Measurements from ENCODE around the gene NRG3. TPM values are rescaled to one million over a fixed set of nuclear protein-coding genes. Genes with fewer than 3 reads are reported as not detected.

NRG3 gene
- total and polyA plus RNA-seq, 2 donors (not counting 1 experiment from before 2014, with no cell fraction given), result not detected

- Histone ChIP-seq H3K4me1 (ENCODE audit: control insufficient read depth, extremely low read depth, insufficient read depth, low read length) (no peaks in the 10 kb centered on the region), H3K9me3 (ENCODE audit: control insufficient read depth, insufficient read depth, low read depth, low read length) (no peaks in the 10 kb centered on the region), H3K4me3 (replicated peaks in 1 of 4; ENCODE audit: control extremely low read depth in 1 of 4, insufficient read depth in 1 of 4, low read depth in 3 of 4, low read length in 4 of 4) (no peak overlapping the region), H3K9ac (ENCODE audit: insufficient read depth, low read length) (no peak overlapping the region), H3K27me3 (ENCODE audit: control insufficient read depth, insufficient read depth, low read length) (no peaks in the 10 kb centered on the region), H2AFZ (ENCODE audit: low read length) (no peak overlapping the region), H3K36me3 (ENCODE audit: control insufficient read depth, insufficient read depth, low read length) (no peaks in the 10 kb centered on the region), H4K20me1 (ENCODE audit: control insufficient read depth, extremely low read depth, insufficient read depth, low read length) (no peaks in the 10 kb centered on the region), H3K79me2 (ENCODE audit: control insufficient read depth, insufficient read depth, low read length) (no peaks in the 10 kb centered on the region), H3K4me2 (ENCODE audit: extremely low read depth, insufficient read depth, low read length) (no peak overlapping the region), H3K27ac (ENCODE audit: insufficient read depth, low read length) (no peak overlapping the region)
- DNase-seq (ENCODE audit: low read depth in 2 of 2), result no peak
- TF ChIP-seq CTCF (conservative IDR thresholded peaks at IDR 0.05 in 1 of 2, IDR thresholded peaks at IDR 0.05 in 1 of 2; ENCODE audit: low read depth in 1 of 2, low read length in 2 of 2) (no peak), EZH2 (IDR thresholded peaks at IDR 0.05; ENCODE audit: low read length, missing control alignments) (no peak)
These were observed 669.4 kb downstream of the NRG3 start for GRCh38 chr10:82544377-82544776.

GRCh38 chr10:82551506-82551905 lies 676.5 kb downstream of the NRG3 start:
- no peaks in the 10 kb centered on the region for H3K36me3 ChIP-seq (ENCODE audit: control insufficient read depth, insufficient read depth, low read length)
- TF ChIP-seq EZH2 (IDR thresholded peaks at IDR 0.05; ENCODE audit: low read length, missing control alignments), result no peak
- no peak for TF ChIP-seq CTCF (conservative IDR thresholded peaks at IDR 0.05 in 1 of 2, IDR thresholded peaks at IDR 0.05 in 1 of 2; ENCODE audit: low read depth in 1 of 2, low read length in 2 of 2)
- no peaks in the 10 kb centered on the region for H4K20me1 ChIP-seq (ENCODE audit: control insufficient read depth, extremely low read depth, insufficient read depth, low read length)
- no peak overlapping the region for H3K4me3 ChIP-seq (replicated peaks in 1 of 4; ENCODE audit: control extremely low read depth in 1 of 4, insufficient read depth in 1 of 4, low read depth in 3 of 4, low read length in 4 of 4)
- H3K4me2 ChIP-seq (ENCODE audit: extremely low read depth, insufficient read depth, low read length), result no peak overlapping the region
- H3K4me1 ChIP-seq (ENCODE audit: control insufficient read depth, extremely low read depth, insufficient read depth, low read length), result no peaks in the 10 kb centered on the region
- no peaks in the 10 kb centered on the region for H3K9me3 ChIP-seq (ENCODE audit: control insufficient read depth, insufficient read depth, low read depth, low read length)
- no peaks in the 10 kb centered on the region for H3K27me3 ChIP-seq (ENCODE audit: control insufficient read depth, insufficient read depth, low read length)
- H2AFZ ChIP-seq (ENCODE audit: low read length), result no peak overlapping the region
- no peak overlapping the region for H3K27ac ChIP-seq (ENCODE audit: insufficient read depth, low read length)
- no peak for DNase-seq (ENCODE audit: low read depth in 2 of 2)
- no peak overlapping the region for H3K9ac ChIP-seq (ENCODE audit: insufficient read depth, low read length)
- H3K79me2 ChIP-seq (ENCODE audit: control insufficient read depth, insufficient read depth, low read length), result no peaks in the 10 kb centered on the region

GRCh38 chr10:82552267-82552666 lies 677.3 kb downstream of the NRG3 start:
- Histone ChIP-seq H4K20me1 (ENCODE audit: control insufficient read depth, extremely low read depth, insufficient read depth, low read length) (no peaks in the 10 kb centered on the region), H3K27ac (ENCODE audit: insufficient read depth, low read length) (no peak overlapping the region), H3K4me3 (replicated peaks in 1 of 4; ENCODE audit: control extremely low read depth in 1 of 4, insufficient read depth in 1 of 4, low read depth in 3 of 4, low read length in 4 of 4) (no peak overlapping the region), H3K4me2 (ENCODE audit: extremely low read depth, insufficient read depth, low read length) (no peak overlapping the region), H3K4me1 (ENCODE audit: control insufficient read depth, extremely low read depth, insufficient read depth, low read length) (no peaks in the 10 kb centered on the region), H2AFZ (ENCODE audit: low read length) (no peak overlapping the region), H3K27me3 (ENCODE audit: control insufficient read depth, insufficient read depth, low read length) (no peaks in the 10 kb centered on the region), H3K79me2 (ENCODE audit: control insufficient read depth, insufficient read depth, low read length) (no peaks in the 10 kb centered on the region), H3K36me3 (ENCODE audit: control insufficient read depth, insufficient read depth, low read length) (no peaks in the 10 kb centered on the region), H3K9ac (ENCODE audit: insufficient read depth, low read length) (no peak overlapping the region), H3K9me3 (ENCODE audit: control insufficient read depth, insufficient read depth, low read depth, low read length) (no peaks in the 10 kb centered on the region)
- TF ChIP-seq CTCF (conservative IDR thresholded peaks at IDR 0.05 in 1 of 2, IDR thresholded peaks at IDR 0.05 in 1 of 2; ENCODE audit: low read depth in 1 of 2, low read length in 2 of 2) (no peak), EZH2 (IDR thresholded peaks at IDR 0.05; ENCODE audit: low read length, missing control alignments) (no peak)
- no peak for DNase-seq (ENCODE audit: low read depth in 2 of 2)

All from fibroblast of lung (primary cell).